Thoracic aorta (tissue), 2 donors: ENCODE results near the gene CAMK2N2. TPM values are rescaled to one million over a fixed set of nuclear protein-coding genes. Genes with fewer than 3 reads are reported as not detected.

ENCODE experiments used
- ATAC-seq: fragments of 150-250 bp; one replicate; pipeline ENCODE4 v1.8.0; 2017; ENCODE audit warnings: low read depth; ENCODE audit not compliant: insufficient number of reproducible peaks, low FRiP score
- DNase-seq: peaks from one replicate; pipeline ENCODE4 v3.0.0-alpha.2; 2020; ENCODE audit warnings: low spot score
- H3K27ac ChIP-seq, 2 donors: fragments of 200-600 bp; sonication (generic); 1 replicate in 1 of 2; 2 replicates in 1 of 2; pipeline ENCODE4 v1.5.1; 2016; ENCODE audit warnings: mild to moderate bottlenecking in 2 of 2, moderate library complexity in 2 of 2
- H3K27me3 ChIP-seq: fragments of 200-600 bp; sonication (generic); replicated peaks from 2 replicates; pipeline ENCODE4 v1.6.0; 2016; ENCODE audit warnings: mild to moderate bottlenecking; ENCODE audit not compliant: insufficient read depth
- H3K36me3 ChIP-seq: fragments of 200-600 bp; sonication (generic); one replicate; pipeline ENCODE4 v1.5.1; 2016
- H3K4me1 ChIP-seq, 2 donors: fragments of 200-600 bp; sonication (generic); 1 replicate in 1 of 2; 2 replicates in 1 of 2; pipeline versions ENCODE4 v1.5.1 to v1.6.0; 2016; ENCODE audit warnings: low read depth in 2 of 2, mild to moderate bottlenecking in 1 of 2; ENCODE audit not compliant: control insufficient read depth in 1 of 2
- H3K4me3 ChIP-seq: fragments of 200-600 bp; sonication (generic); 2 replicates; pipeline ENCODE4 v1.5.1; 2016; ENCODE audit warnings: mild to moderate bottlenecking
- H3K9me3 ChIP-seq: fragments of 200-600 bp; sonication (generic); 2 replicates; pipeline ENCODE4 v1.5.1; 2016
- total RNA-seq, 2 donors: library from RNA; depleted of rRNA; stranded (reverse); fragments of >200 nt; gene quantifications; one replicate each; pipeline versions ENCODE4 v1.1.0 to v1.2.3, GENCODE V29; 2016
- TF ChIP-seq, protein P1 (sequence below): fragments of 200-600 bp; sonication (generic); IDR thresholded peaks from one replicate; pipeline ENCODE4 v1.5.1; 2019; ENCODE audit warnings: antibody characterized with exemption

Gene CAMK2N2
- total RNA-seq, 2 donors from 2014 or later = not detected

DNA sequence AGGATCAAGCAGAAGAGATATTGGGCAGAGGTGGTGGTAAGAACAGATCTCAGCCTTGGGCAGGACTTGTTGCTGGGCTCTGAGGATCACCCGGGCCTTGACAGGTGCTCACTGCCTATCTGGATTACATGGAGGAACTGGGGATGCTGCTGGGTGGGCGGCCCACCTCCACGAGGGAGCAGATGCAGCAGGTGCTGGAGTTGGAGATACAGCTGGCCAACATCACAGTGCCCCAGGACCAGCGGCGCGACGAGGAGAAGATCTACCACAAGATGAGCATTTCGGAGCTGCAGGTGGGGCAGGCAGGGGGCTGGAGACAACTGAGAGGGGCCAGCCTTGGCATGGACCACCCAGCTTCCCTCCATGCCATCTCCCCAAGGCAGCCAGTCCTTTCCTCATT lies 22.3 kb upstream of the CAMK2N2 start:
- Histone ChIP-seq H3K27ac (no peak overlapping the region), H3K27me3 (no peaks in the 10 kb centered on the region), H3K36me3 (no peaks in the 10 kb centered on the region), H3K9me3 (no peaks in the 10 kb centered on the region), H3K4me1 (no peaks in the 10 kb centered on the region), H3K4me3 (no peak overlapping the region)
- DNase-seq = no peak
- TF ChIP-seq, protein P1, sequence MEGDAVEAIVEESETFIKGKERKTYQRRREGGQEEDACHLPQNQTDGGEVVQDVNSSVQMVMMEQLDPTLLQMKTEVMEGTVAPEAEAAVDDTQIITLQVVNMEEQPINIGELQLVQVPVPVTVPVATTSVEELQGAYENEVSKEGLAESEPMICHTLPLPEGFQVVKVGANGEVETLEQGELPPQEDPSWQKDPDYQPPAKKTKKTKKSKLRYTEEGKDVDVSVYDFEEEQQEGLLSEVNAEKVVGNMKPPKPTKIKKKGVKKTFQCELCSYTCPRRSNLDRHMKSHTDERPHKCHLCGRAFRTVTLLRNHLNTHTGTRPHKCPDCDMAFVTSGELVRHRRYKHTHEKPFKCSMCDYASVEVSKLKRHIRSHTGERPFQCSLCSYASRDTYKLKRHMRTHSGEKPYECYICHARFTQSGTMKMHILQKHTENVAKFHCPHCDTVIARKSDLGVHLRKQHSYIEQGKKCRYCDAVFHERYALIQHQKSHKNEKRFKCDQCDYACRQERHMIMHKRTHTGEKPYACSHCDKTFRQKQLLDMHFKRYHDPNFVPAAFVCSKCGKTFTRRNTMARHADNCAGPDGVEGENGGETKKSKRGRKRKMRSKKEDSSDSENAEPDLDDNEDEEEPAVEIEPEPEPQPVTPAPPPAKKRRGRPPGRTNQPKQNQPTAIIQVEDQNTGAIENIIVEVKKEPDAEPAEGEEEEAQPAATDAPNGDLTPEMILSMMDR = no peak
- ATAC-seq = no peak

- no peak for ATAC-seq
- H3K4me1 ChIP-seq = no peaks in the 10 kb centered on the region
- H3K27ac ChIP-seq = no peak overlapping the region
- TF ChIP-seq, protein P1 = no peak
- DNase-seq = no peak
- H3K9me3 ChIP-seq = no peaks in the 10 kb centered on the region
- no peaks in the 10 kb centered on the region for H3K27me3 ChIP-seq
- no peak overlapping the region for H3K4me3 ChIP-seq
- H3K36me3 ChIP-seq = no peaks in the 10 kb centered on the region
These were observed 21.6 kb upstream of the CAMK2N2 start for GRCh38 chr3:184282941-184283340.

GRCh38 chr3:184277366-184277765 lies 16.0 kb upstream of the CAMK2N2 start:
- H3K27ac ChIP-seq = no peak overlapping the region
- no peaks in the 10 kb centered on the region for H3K27me3 ChIP-seq
- H3K4me3 ChIP-seq = no peak overlapping the region
- no peaks in the 10 kb centered on the region for H3K4me1 ChIP-seq
- ATAC-seq (no peak), DNase-seq (no peak)
- H3K9me3 ChIP-seq = no peaks in the 10 kb centered on the region
- TF ChIP-seq, protein P1 = no peak
- H3K36me3 ChIP-seq = no peaks in the 10 kb centered on the region

GRCh38 chr3:184275961-184276910 lies 14.9 kb upstream of the CAMK2N2 start, which contains the start of gene ECE2:
Gene ECE2, plus strand, starts transcription at chr3:184276022. Its CDS starts 132 bp downstream, at chr3:184276154.
- TF ChIP-seq, protein P1 = no peak
- no peak within 1 kb of the TSS for H3K4me3 ChIP-seq
- DNase-seq = no peak
- no peak within 1 kb of the TSS for H3K27ac ChIP-seq
- H3K27me3 ChIP-seq = no peaks in the 10 kb centered on the region
- no peaks in the 10 kb centered on the region for H3K4me1 ChIP-seq
- H3K9me3 ChIP-seq = no peaks in the 10 kb centered on the region
- no peaks in the 10 kb centered on the region for H3K36me3 ChIP-seq
- ATAC-seq = no peak

DNA sequence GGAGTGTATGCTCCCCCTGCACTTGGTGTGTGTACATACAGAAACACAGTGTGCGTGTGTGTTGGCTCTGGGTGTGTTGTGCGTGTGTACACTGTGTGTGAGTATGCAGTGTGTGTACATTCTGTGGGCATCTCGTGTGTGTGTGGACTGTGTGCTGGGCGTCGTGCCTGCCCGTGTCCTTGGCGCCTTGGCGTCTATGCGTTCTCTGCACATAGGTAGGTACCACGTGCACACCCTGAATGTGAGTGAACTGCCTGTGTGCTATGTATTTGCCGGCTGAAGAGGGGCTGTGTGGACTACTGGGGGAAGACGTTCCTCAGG lies 14.0 kb upstream of the CAMK2N2 start:
- Histone ChIP-seq H3K27me3 (no peaks in the 10 kb centered on the region), H3K36me3 (no peaks in the 10 kb centered on the region), H3K4me1 (no peaks in the 10 kb centered on the region), H3K27ac (no peak overlapping the region), H3K4me3 (no peak overlapping the region), H3K9me3 (no peaks in the 10 kb centered on the region)
- DNase-seq = no peak
- ATAC-seq = no peak
- TF ChIP-seq, protein P1 = no peak
